ENCODE data around the gene MUC21.

The MUC21 gene

GRCh38 chr6:30979141-30979540 lies 4.4 kb upstream of the MUC21 start:
- no peak for DNase-seq (ENCODE audit: low spot score)
- TF ChIP-seq CTCF (IDR thresholded peaks at IDR 0.05; ENCODE audit: extremely low read depth, insufficient read depth, missing control alignments), result no peak
- in situ Hi-C loops (cut with MboI; ENCODE audit: low pct_unique_long_range_greater_than_20kb, low sequenced_read_pairs, unreplicated experiment), result no loop called here

DNA sequence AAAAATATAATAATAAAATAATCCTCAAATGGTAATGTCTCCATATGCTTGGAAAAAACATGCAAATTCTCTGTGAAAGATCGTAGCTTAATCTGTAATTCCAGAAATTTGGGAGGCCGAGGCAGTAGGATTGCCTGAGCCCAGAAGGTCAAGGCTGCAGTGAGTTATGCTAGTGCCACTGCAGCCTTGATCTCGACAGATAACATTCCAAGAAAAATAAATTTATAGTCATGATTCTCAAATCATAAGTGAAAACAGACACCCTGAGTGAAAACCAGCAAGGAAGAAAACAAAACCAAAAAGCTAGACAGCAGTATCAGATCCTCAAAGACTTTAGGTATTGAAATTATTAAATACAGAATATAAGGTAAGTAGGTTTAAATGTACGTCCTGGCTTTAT lies 3.8 kb upstream of the MUC21 start:
- in situ Hi-C loops (cut with MboI; ENCODE audit: low pct_unique_long_range_greater_than_20kb, low sequenced_read_pairs, unreplicated experiment), result no loop called here
- no peak for TF ChIP-seq CTCF (IDR thresholded peaks at IDR 0.05; ENCODE audit: extremely low read depth, insufficient read depth, missing control alignments)

GRCh38 chr6:30981942-30982772 lies 1.4 kb upstream of the MUC21 start:
- in situ Hi-C loops (cut with MboI; ENCODE audit: low pct_unique_long_range_greater_than_20kb, low sequenced_read_pairs, unreplicated experiment), result no loop called here
- DNase-seq (ENCODE audit: low spot score), result no peak
- TF ChIP-seq CTCF (IDR thresholded peaks at IDR 0.05; ENCODE audit: extremely low read depth, insufficient read depth, missing control alignments), result no peak

More for the DNA sequence above, 3.8 kb upstream of the MUC21 start:
- DNase-seq (ENCODE audit: low spot score), result no peak

DNA sequence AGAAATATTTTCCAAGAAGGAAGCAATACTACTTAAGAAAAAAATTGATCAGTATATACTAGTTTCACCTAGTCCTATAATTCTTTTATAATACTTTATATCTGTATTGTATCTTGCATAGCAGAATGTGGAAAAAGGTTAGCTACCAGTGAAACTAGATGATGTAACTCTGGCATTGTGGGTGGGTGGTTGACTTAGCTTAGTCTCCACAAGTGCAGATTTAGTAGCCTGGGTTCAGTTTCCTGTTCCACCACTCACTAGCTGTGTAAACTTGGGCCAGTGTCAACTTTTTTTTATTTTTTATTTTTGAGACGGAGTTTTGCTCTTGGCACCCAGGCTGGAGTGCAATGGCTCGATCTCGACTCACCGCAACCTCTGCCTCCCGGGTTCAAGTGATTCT lies 2.0 kb downstream of the MUC21 start:
- TF ChIP-seq CTCF (IDR thresholded peaks at IDR 0.05; ENCODE audit: extremely low read depth, insufficient read depth, missing control alignments), result no peak
- in situ Hi-C loops (cut with MboI; ENCODE audit: low pct_unique_long_range_greater_than_20kb, low sequenced_read_pairs, unreplicated experiment), result no loop called here
- DNase-seq (ENCODE audit: low spot score), result no peak

GRCh38 chr6:30987304-30987703 lies 3.8 kb downstream of the MUC21 start:
- no peak for TF ChIP-seq CTCF (IDR thresholded peaks at IDR 0.05; ENCODE audit: extremely low read depth, insufficient read depth, missing control alignments)
- in situ Hi-C loops (cut with MboI; ENCODE audit: low pct_unique_long_range_greater_than_20kb, low sequenced_read_pairs, unreplicated experiment), result no loop called here

GRCh38 chr6:30988209-30988825 lies 4.8 kb downstream of the MUC21 start:
- no peak for DNase-seq (ENCODE audit: low spot score)
- in situ Hi-C loops (cut with MboI; ENCODE audit: low pct_unique_long_range_greater_than_20kb, low sequenced_read_pairs, unreplicated experiment), result no loop called here
- TF ChIP-seq CTCF (IDR thresholded peaks at IDR 0.05; ENCODE audit: extremely low read depth, insufficient read depth, missing control alignments), result no peak

More at GRCh38 chr6:30987304-30987703, 3.8 kb downstream of the MUC21 start:
- no peak for DNase-seq (ENCODE audit: low spot score)
